GM18909 (cell line): ENCODE measurements around the gene SLC29A1.

ENCODE experiments used
- ATAC-seq: cut with Tn5 transposase; IDR thresholded peaks from one replicate; pipeline ENCODE4 v1.9.1; 2021; ENCODE audit warnings: mild to moderate bottlenecking; ENCODE audit not compliant: unreplicated experiment, poor library complexity

Gene SLC29A1

GRCh38 chr6:44264154-44265006, 41.0 kb downstream of the SLC29A1 start:
- peak; percentile 42 for ATAC-seq

- peak; percentile 47 for ATAC-seq
These were observed 41.8 kb downstream of the SLC29A1 start, which contains the start of gene NFKBIE for GRCh38 chr6:44265007-44265721. Gene NFKBIE (minus strand): TSS chr6:44265551. CDS start chr6:44265346, 205 bp downstream.

- ATAC-seq, result no peak
These were observed 42.4 kb downstream of the SLC29A1 start for GRCh38 chr6:44265722-44266233.

- peak; percentile 40 for ATAC-seq
These were observed 43.0 kb downstream of the SLC29A1 start for GRCh38 chr6:44266347-44266746.

GRCh38 chr6:44267252-44267651, 43.9 kb downstream of the SLC29A1 start:
- ATAC-seq, result no peak

GRCh38 chr6:44268095-44268628, 44.8 kb downstream of the SLC29A1 start:
- no peak for ATAC-seq

GRCh38 chr6:44269178-44269920, 46.0 kb downstream of the SLC29A1 start:
- ATAC-seq, result no peak

- ATAC-seq, result no peak
These were observed 46.6 kb downstream of the SLC29A1 start, which contains the start of gene TMEM151B for GRCh38 chr6:44269921-44270525. Gene TMEM151B (plus strand): TSS chr6:44270450. CDS start chr6:44270743, 293 bp downstream.

GRCh38 chr6:44270526-44271405, 47.4 kb downstream of the SLC29A1 start:
- no peak for ATAC-seq

- no peak for ATAC-seq
These were observed 48.0 kb downstream of the SLC29A1 start for GRCh38 chr6:44271406-44271723.

GRCh38 chr6:44271914-44272313, 48.5 kb downstream of the SLC29A1 start:
- ATAC-seq, result no peak

- no peak for ATAC-seq
These were observed 49.1 kb downstream of the SLC29A1 start for GRCh38 chr6:44272529-44272928.

GRCh38 chr6:44272999-44273566, 49.7 kb downstream of the SLC29A1 start:
- no peak for ATAC-seq

GRCh38 chr6:44273617-44274016, 50.2 kb downstream of the SLC29A1 start:
- ATAC-seq, result no peak

GRCh38 chr6:44275271-44275748, 51.9 kb downstream of the SLC29A1 start:
- ATAC-seq, result no peak

GRCh38 chr6:44275749-44276648, 52.6 kb downstream of the SLC29A1 start:
- ATAC-seq, result no peak
